ENCODE results near the gene MORC3. TPM values are rescaled to one million over a fixed set of nuclear protein-coding genes. Genes with fewer than 3 reads are reported as not detected.
"Not testable (repeated sequence)": the region's sequence is repeated elsewhere in the genome, so short reads cannot be mapped to it uniquely, and the experiment has no call there.

MORC3 gene
- total RNA-seq, 1 donor from 2014 or later, result 23.5 TPM

DNA sequence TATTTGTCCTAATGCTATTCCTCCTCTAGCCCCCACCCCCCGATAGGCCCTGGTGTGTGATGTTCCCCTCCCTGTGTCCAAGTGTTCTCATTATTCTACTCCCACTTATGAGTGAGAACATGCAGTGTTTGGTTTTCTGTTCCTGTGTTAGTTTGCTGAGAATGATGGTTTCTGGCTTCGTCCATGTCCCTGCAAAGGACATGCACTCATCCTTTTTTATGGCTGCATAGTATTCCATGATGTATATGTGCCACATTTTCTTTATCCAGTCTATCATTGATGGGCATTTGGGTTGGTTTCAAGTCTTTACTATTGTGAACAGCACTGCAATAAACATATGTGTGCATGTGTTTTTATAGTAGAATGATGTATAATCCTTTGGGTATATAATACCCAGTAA lies 6.6 kb upstream of the MORC3 start:
- H3K27ac Mint-ChIP-seq; DNase-seq (ENCODE audit: low spot score); intact Hi-C loops (cut with micrococcal nuclease); H3K36me3 Mint-ChIP-seq (ENCODE audit: low read depth); H3K4me1 Mint-ChIP-seq (ENCODE audit: low read depth); H3K4me3 Mint-ChIP-seq; H3K27me3 Mint-ChIP-seq (ENCODE audit: insufficient read depth): not testable (repeated sequence)
- peaks cover 10% of the 10 kb centered on the region for H3K9me3 Mint-ChIP-seq

DNA sequence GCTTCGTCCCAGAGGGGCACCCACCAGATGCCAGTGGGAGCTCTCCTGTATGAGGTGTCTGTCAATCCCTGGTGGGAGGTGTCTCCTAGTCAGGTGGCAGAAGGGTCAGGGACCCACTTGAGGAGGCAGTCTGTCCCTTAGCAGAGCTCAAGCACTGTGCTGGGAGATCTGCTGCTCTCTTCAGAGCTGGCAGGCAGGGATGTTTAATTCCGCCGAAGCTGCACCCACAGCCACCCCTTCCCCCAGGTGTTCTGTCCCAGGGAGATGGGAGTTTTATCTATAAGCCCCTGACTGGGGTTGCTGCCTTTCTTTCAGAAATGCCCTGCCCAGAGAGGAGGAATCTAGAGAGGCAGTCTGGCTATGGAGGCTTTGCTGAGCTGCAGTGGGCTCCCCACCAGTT lies 4.0 kb upstream of the MORC3 start:
- intact Hi-C loops (cut with micrococcal nuclease); H3K4me1 Mint-ChIP-seq (ENCODE audit: low read depth); H3K9me3 Mint-ChIP-seq; H3K27ac Mint-ChIP-seq; H3K36me3 Mint-ChIP-seq (ENCODE audit: low read depth); H3K4me3 Mint-ChIP-seq; DNase-seq (ENCODE audit: low spot score); H3K27me3 Mint-ChIP-seq (ENCODE audit: insufficient read depth): not testable (repeated sequence)

DNA sequence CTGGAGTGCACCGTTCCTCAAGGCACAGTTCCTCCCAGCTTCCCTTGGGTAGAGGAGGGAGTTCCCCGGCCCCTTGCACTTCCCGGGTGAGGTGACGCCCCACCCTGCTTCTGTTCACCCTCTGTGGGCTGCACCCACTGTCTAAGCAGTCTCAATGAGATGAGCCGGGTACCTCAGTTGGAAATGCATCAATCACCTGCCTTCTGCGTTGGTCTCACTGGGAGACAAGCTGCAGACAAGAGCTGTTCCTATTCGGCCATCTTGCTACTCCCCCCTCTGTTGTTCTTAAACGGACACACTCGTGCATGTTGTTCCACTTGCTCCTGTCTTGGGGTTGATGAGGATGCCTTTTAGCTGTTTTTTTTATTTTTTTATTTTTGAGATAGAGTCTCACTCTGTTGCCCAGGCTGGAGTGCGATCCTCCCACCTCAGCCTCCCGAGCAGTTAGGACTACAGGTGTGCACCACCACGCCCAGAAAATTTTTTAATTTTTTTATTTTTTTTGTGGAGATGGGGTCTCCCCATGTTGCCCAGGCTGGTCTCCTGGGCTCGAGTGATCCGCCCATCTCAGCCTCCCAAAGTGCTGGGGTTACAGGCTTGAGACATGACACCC lies 3.0 kb upstream of the MORC3 start:
- H3K36me3 Mint-ChIP-seq (ENCODE audit: low read depth), result peaks cover 8% of the 10 kb centered on the region
- H3K27ac Mint-ChIP-seq, result no peak overlapping the region
- no peak overlapping the region for H3K4me3 Mint-ChIP-seq
- intact Hi-C loops (cut with micrococcal nuclease), result no loop called here
- DNase-seq (ENCODE audit: low spot score), result no peak
- peaks cover 10% of the 10 kb centered on the region for H3K9me3 Mint-ChIP-seq
- H3K27me3 Mint-ChIP-seq (ENCODE audit: insufficient read depth), result peaks cover 4% of the 10 kb centered on the region
- H3K4me1 Mint-ChIP-seq (ENCODE audit: low read depth), result peaks cover 18% of the 10 kb centered on the region

DNA sequence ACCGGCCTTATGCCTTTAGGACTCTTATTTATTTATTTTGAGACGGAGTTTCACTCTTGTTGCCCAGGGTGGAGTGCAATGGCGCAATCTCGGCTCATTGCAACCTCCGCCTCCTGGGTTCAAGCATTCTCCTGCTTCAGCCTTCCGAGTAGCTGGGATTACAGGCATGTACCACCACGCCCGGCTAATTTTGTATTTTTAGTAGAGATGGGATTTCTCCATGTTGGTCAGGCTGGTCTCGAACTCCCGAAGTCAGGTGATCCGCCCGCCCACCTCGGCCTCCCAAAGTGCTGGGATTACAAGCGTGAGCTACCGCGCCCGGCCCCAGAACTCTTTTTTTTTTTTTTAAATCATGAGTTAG lies 611 bp upstream of the MORC3 start:
- H3K27me3 Mint-ChIP-seq (ENCODE audit: insufficient read depth); intact Hi-C loops (cut with micrococcal nuclease); H3K27ac Mint-ChIP-seq; H3K9me3 Mint-ChIP-seq; DNase-seq (ENCODE audit: low spot score): not testable (repeated sequence)
- H3K4me1 Mint-ChIP-seq (ENCODE audit: low read depth), result peaks cover 29% of the 10 kb centered on the region
- peak overlapping the region; percentile 81 for H3K4me3 Mint-ChIP-seq
- peaks cover 20% of the 10 kb centered on the region for H3K36me3 Mint-ChIP-seq (ENCODE audit: low read depth)

DNA sequence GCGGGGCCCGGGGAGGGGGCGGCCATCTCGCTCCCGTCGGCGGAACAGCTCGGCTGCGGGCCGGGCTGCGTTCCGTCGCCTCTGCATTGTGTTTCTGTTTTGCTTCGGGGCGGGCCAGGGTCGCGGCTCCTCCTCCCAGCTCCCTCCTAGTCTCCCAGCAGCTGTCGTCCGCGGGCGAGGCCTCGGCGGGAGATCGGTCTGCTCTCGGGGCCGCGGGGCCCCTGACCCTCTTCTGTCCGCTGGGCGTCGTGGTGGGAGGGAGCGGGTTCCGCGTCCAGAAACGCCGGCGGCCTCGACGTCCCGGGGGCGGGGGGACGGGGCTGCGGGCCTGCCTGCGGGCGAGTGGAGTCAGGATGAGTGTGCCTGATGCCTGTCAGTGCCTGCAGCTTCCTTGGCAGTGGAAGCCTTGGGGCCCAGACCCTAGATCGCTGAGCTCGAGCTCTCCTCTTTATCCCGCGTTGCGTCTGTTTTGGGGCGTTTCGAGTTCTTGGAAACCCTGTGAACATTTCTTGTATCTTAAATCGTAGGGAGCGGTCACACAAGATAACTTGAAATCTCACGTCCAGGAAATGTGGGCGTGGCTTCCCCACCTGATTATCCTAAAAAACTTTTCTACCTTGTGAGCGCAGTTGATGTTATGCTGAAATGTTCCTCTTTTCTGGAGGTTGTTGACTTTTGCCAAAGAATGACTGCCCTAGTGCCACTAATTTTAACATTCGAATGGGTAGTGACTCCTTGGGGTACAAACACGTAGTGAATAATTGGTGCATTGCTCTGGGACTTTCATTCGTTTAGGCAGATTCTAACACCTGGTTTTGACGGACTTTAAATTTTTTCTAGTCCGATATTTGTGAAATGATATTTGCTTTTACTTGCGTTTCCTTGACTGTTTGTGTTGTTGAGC lies 676 bp downstream of the MORC3 start:
- Mint-ChIP-seq H3K27ac (peak overlapping the region; percentile 95), H3K36me3 (ENCODE audit: low read depth) (peaks cover 15% of the 10 kb centered on the region)
- DNase-seq (ENCODE audit: low spot score), result peak; percentile 72

DNA sequence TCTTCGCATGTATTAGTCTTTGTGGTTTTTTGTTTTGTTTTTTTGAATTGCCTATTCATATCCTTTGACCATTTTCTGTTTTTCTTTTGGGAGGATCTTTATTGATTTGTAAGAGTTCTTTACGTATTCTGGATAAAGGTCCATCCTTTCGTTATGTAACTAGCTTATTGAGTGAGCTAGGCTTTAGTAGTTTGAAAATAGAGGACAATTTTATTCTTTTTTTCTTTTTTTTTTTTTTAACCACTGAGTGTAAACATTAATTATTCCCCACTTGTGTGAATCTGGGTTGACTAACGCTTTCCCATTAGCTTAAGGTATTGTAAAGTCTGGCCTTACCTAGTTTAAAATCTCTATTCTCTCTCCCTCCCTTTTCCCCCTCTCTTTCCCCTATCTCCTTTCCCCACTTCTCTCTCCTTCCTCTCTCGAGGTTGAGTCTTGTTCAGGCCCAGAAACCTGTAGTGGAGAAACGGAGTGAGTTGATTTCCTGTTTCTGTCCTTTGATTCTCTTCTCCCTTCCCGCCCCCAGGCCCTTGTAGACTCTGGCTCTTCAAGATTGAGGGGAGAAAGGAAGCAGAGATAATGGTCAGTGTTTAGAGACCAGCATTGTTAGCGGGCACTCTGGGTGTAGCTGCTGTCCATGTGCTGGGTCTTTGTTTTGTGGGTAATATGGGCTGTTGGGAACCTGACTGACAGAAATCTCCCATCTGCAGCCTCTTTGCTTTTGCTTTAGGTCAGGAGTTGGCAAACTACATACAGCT lies 1.5 kb downstream of the MORC3 start:
- H3K27me3 Mint-ChIP-seq (ENCODE audit: insufficient read depth), result peaks cover 2% of the 10 kb centered on the region
- H3K27ac Mint-ChIP-seq, result peak overlapping the region; percentile 95
- intact Hi-C loops (cut with micrococcal nuclease), result loop anchor here (2.0 to 10.0 kb wide), 2 partner anchors 119 to 753 kb away; partner anchors contain the start of genes PIGP and TTC3
- H3K4me1 Mint-ChIP-seq (ENCODE audit: low read depth), result peaks cover 29% of the 10 kb centered on the region
- no peaks in the 10 kb centered on the region for H3K9me3 Mint-ChIP-seq
- peak overlapping the region; percentile 93 for H3K4me3 Mint-ChIP-seq
- no peak for DNase-seq (ENCODE audit: low spot score)
- peaks cover 15% of the 10 kb centered on the region for H3K36me3 Mint-ChIP-seq (ENCODE audit: low read depth)

More for the DNA sequence above, 676 bp downstream of the MORC3 start:
- intact Hi-C loops (cut with micrococcal nuclease), result loop anchor here (1.0 to 10.0 kb wide), 10 partner anchors 10 to 754 kb away; partner anchors contain the start of genes CBR3, CHAF1B, DOP1B and PIGP
- Mint-ChIP-seq H3K4me3 (peak overlapping the region; percentile 93), H3K4me1 (ENCODE audit: low read depth) (peaks cover 29% of the 10 kb centered on the region), H3K9me3 (no peaks in the 10 kb centered on the region), H3K27me3 (ENCODE audit: insufficient read depth) (peaks cover 2% of the 10 kb centered on the region)

DNA sequence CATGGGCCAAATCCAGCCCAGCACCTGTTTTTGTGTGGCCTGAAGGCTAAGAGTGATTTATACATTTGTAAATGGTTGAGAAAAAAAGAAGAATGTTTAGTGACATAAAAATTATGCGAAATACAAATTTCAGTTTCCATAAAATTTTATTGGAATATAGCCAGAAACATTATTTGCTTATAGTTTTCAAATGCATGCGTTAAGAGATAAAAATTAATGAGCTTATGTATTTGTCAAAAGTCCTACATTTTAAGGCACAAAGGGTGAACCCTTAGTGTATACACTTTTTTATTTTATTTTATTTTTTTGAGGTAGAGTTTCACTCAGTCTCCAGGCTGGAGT lies 2.1 kb downstream of the MORC3 start:
- Mint-ChIP-seq H3K36me3 (ENCODE audit: low read depth) (peaks cover 15% of the 10 kb centered on the region), H3K9me3 (no peaks in the 10 kb centered on the region), H3K27me3 (ENCODE audit: insufficient read depth) (peaks cover 2% of the 10 kb centered on the region), H3K27ac (peak overlapping the region; percentile 88), H3K4me1 (ENCODE audit: low read depth) (peaks cover 29% of the 10 kb centered on the region), H3K4me3 (peak overlapping the region; percentile 93)
- intact Hi-C loops (cut with micrococcal nuclease), result loop anchor here (10.0 kb wide), 1 partner anchor 753 kb away; the partner anchor contains the start of genes PIGP and TTC3
- DNase-seq (ENCODE audit: low spot score), result no peak

DNA sequence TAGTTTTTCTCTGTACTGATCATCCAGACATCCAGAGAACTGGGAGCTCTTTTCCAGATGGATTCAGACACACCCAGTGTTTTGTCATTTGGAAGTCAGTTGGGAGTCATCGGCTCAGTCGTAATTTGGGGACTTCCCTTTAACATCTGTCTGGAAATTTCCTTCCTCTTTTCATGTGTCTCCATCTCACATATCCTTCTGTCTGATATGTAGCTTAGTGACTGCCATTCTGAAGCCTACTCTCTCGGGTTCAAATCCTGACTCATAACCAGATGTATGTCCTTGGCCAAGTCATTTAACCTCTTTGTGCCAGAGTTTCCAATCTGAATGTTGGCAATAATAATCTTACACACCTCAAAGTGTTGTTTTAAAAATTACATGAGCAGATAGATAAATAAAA lies 3.0 kb downstream of the MORC3 start:
- Mint-ChIP-seq H3K36me3 (ENCODE audit: low read depth) (peaks cover 15% of the 10 kb centered on the region), H3K9me3 (no peaks in the 10 kb centered on the region), H3K4me3 (peak overlapping the region; percentile 58), H3K27ac (peak overlapping the region; percentile 59), H3K27me3 (ENCODE audit: insufficient read depth) (peaks cover 2% of the 10 kb centered on the region), H3K4me1 (ENCODE audit: low read depth) (peaks cover 29% of the 10 kb centered on the region)
- no peak for DNase-seq (ENCODE audit: low spot score)
- intact Hi-C loops (cut with micrococcal nuclease), result loop anchor here (10.0 kb wide), 1 partner anchor 752 kb away; the partner anchor contains the start of genes PIGP and TTC3

DNA sequence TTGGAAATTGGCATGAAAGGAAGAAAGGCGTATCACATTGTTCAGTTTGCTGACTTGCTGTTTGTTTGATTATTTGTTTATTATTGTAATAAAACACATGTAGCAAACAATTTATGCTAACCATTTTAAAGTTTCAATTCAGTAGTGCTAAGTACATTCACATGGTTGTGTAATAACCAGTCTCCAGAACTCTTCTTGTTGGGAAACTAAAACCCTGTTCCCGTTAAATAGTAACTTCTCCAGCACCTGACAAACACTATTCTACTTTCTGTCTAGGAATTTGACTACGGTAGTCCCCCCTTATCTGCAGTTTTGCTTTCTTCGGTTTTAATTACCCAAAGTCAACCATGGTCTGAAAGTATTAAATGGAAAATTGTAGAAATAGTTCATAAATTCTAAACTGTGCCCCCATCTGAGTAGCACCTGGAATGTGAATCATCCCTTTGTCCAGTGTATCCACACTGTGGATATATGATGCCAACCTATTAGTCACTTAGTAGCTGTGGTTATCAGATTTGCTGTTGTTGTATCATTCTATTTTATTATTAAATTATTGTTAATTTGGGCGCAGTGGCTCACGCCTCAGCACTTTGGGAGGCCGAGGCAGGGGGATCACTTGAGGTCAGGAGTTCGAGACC lies 5.5 kb downstream of the MORC3 start:
- Mint-ChIP-seq H3K27me3 (ENCODE audit: insufficient read depth) (peaks cover 2% of the 10 kb centered on the region), H3K27ac (no peak overlapping the region), H3K4me3 (no peak overlapping the region), H3K9me3 (no peaks in the 10 kb centered on the region), H3K4me1 (ENCODE audit: low read depth) (peaks cover 30% of the 10 kb centered on the region), H3K36me3 (ENCODE audit: low read depth) (peaks cover 14% of the 10 kb centered on the region)
- intact Hi-C loops (cut with micrococcal nuclease), result loop anchor here (10.0 kb wide), 1 partner anchor 749 kb away; the partner anchor contains the start of genes PIGP and TTC3
- DNase-seq (ENCODE audit: low spot score), result no peak

DNA sequence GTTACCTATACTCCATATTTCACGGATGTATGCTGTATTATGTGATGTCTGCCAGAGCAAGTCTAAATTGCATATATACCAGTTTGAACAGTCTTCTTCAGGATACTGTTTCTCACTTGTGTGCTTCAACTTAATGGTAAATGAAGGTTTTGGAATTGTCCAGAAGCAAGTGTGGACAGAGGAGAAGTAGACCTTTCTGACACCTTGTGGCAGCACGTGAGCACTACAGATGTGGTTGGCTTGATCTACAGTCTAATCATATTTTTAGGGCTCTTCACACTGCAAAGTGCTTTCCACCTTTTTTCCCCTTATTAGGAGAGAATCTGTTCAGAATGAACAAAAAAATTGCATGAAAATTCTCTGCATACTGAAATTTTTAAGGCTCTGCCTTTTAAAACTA lies 10.9 kb downstream of the MORC3 start:
- H3K27ac Mint-ChIP-seq, result no peak overlapping the region
- H3K4me3 Mint-ChIP-seq, result no peak overlapping the region
- no peaks in the 10 kb centered on the region for H3K9me3 Mint-ChIP-seq
- intact Hi-C loops (cut with micrococcal nuclease), result loop anchor here (1.0 kb wide), 4 partner anchors 11 to 190 kb away; partner anchors contain the start of genes DOP1B and MORC3
- peaks cover 13% of the 10 kb centered on the region for H3K4me1 Mint-ChIP-seq (ENCODE audit: low read depth)
- DNase-seq (ENCODE audit: low spot score), result no peak
- H3K36me3 Mint-ChIP-seq (ENCODE audit: low read depth), result peaks cover 2% of the 10 kb centered on the region
- H3K27me3 Mint-ChIP-seq (ENCODE audit: insufficient read depth), result no peaks in the 10 kb centered on the region

DNA sequence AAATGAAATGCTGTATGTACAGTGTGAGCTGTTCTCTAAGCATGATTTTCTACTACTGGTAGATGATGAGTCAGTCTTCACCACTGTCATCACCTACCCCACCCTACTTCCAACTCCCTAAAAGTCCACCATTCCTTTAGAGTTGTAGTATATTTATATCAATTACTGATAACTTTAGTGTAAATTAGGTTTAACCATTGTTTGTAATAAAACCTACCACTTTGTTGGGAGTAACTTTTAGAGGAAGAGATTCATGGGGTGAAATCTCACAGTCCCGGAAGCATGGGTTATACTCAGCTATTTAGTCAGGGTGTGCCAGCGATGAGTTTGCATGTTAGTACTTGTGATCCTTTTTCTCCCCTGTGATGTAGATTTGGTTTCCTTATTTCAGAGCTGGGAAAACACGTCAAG lies 17.1 kb downstream of the MORC3 start:
- no peaks in the 10 kb centered on the region for H3K27me3 Mint-ChIP-seq (ENCODE audit: insufficient read depth)
- intact Hi-C loops (cut with micrococcal nuclease), result no loop called here
- H3K4me3 Mint-ChIP-seq, result no peak overlapping the region
- H3K27ac Mint-ChIP-seq, result no peak overlapping the region
- no peak for DNase-seq (ENCODE audit: low spot score)
- no peaks in the 10 kb centered on the region for H3K9me3 Mint-ChIP-seq
- H3K4me1 Mint-ChIP-seq (ENCODE audit: low read depth), result peaks cover 10% of the 10 kb centered on the region
- H3K36me3 Mint-ChIP-seq (ENCODE audit: low read depth), result peaks cover 24% of the 10 kb centered on the region

DNA sequence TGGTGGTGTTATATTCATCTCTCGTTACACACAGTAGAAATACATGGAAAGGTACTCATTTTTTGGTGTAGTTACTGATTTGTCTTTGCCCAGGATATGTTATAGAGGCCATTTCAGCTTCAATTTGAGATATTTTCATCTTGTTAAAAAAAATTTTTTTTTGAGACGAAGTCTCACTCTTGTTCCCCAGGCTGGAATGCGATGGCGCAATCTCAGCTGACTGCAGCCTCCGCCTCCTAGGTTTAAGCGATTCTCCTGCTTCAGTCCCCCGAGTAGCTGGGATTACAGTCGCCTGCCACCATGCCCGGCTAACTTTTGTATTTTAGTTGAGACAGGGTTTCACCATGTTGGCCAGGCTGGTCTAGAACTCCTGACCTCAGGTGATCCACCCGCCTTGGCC lies 19.0 kb downstream of the MORC3 start:
- intact Hi-C loops (cut with micrococcal nuclease), result no loop called here
- Mint-ChIP-seq H3K4me3 (no peak overlapping the region), H3K36me3 (ENCODE audit: low read depth) (peaks cover 24% of the 10 kb centered on the region), H3K27ac (no peak overlapping the region), H3K4me1 (ENCODE audit: low read depth) (peaks cover 10% of the 10 kb centered on the region), H3K27me3 (ENCODE audit: insufficient read depth) (no peaks in the 10 kb centered on the region), H3K9me3 (no peaks in the 10 kb centered on the region)
- no peak for DNase-seq (ENCODE audit: low spot score)

All from activated T-helper 1 cell treated with anti-CD3 and anti-CD28 coated beads, Interleukin-12 subunit alpha, Interleukin-12 subunit beta, Interleukin-2, Interleukin-4 antibody, amounts not matched to agents 30 ng/mL and 10 ng/mL and 1 ng/mL, durations not matched to agents 14 hours and 24 hours and 36 hours (primary cell).